ENCODE data around the gene PTPN13.

GRCh38 chr4:86551387-86551786 is 42.7 kb upstream of the PTPN13 start:
- TF ChIP-seq CTCF (IDR thresholded peaks at IDR 0.05), result no peak
- TF ChIP-seq POLR2AphosphoS5 (IDR thresholded peaks at IDR 0.05; ENCODE audit: low read depth, low read length), result no peak

Measured in Panc1 (cell line).